Amniotic epithelial cell (primary cell): Measurements from ENCODE around the gene ZNF831.

Experiments
- DNase-seq: peaks from one replicate; pipeline ENCODE4 v3.0.0-alpha.2; 2010; ENCODE audit warnings: low read depth

Gene ZNF831

GRCh38 chr20:59217173-59217572, 53.6 kb downstream of the ZNF831 start:
- no peak for DNase-seq

- DNase-seq = peak; percentile 22
These were observed 54.2 kb downstream of the ZNF831 start for GRCh38 chr20:59217794-59218280.

DNA sequence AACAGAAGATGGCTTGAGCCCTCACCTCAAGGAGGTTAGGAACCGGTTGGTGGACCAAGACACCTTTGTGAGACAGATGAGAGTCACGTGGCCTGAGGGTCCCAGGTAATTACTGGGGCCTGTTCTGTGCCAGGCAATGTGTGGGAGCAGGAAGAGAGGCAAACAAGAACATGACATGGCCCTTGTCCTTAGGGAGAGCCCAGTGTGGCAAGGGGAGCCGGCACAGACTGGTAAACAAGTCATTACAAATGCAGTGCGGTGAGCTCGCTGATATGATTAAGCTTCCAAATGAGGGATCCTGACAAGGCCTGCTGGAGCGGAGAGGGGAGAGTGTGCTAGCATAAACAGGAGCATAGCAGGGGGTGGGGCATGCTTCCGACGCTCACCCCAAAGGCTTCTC, 55.6 kb downstream of the ZNF831 start:
- DNase-seq = peak; percentile 77

DNA sequence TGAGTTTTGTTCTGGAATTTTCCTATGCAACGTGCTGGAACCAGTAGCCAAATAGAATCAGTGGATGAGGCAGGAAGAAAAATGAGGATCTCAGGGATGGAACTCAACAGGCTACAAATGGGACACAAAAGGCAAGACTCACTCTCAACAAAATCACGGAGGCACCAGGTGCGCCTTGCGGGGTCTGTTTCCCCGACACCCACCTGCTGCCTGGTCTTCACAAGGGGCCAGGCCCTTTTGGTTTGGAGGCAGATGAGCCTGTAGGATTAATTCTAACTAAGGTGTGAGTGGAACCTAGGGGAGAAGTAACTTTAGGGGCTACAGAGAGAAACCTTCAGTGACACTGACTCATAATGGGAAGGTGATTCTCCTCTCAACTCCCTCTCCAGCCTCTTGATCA, 56.5 kb downstream of the ZNF831 start:
- no peak for DNase-seq

DNA sequence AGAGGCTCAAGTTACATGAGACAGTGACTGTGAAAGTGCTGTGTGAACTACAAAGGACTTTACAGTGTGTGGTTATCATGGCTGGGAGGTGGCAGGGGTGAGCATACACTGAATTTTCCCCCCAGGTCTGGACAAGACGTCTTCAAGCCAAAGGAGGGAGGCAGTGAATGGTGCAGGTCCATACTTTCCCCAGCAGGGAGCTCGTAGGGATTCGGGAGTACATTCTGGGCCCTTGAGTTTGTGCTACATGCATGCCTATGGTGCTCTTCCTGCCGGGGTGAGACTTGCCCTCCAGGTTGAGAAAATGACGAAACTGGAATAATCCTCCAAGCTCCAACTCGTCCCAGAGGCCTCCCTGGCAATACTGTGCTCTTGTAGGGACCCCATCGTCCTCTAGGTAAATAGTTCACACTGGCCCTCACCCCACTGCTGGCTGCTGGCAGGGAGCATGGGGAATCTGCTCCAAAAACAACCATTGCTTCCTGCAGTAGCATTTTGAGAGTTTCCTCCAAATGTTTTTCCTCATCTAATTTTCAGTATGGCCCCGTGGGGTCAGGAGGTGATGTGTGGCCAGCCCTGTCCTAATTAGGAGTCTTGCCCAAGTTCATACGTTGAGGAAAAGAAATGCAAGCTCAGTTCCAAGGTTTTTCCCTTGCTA, 57.6 kb downstream of the ZNF831 start:
- DNase-seq = no peak

- DNase-seq = no peak
These were observed 58.2 kb downstream of the ZNF831 start for GRCh38 chr20:59221707-59222252.

GRCh38 chr20:59222253-59223181, 58.9 kb downstream of the ZNF831 start:
- peak; percentile 60 for DNase-seq

DNA sequence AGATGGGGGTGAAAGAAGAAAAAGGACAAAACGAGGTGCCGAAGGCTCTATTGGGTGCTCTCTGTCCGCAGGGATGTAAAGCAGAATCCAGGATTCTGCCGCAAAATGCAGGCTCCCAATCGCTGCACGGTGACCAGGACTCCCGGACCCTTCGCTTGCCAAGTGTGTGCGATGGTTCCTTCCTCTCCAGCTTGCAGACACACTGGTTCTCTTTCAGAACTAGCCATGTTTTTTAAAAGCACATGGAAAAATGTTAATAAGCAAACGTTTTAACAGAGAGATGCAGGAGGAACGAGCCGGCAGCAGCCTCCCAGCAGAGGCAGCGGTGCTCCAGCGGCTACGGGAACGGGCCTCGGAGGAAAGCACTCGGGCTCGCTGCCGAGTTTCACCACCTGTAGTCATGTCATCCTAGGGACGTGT, 59.6 kb downstream of the ZNF831 start:
- DNase-seq = no peak

DNA sequence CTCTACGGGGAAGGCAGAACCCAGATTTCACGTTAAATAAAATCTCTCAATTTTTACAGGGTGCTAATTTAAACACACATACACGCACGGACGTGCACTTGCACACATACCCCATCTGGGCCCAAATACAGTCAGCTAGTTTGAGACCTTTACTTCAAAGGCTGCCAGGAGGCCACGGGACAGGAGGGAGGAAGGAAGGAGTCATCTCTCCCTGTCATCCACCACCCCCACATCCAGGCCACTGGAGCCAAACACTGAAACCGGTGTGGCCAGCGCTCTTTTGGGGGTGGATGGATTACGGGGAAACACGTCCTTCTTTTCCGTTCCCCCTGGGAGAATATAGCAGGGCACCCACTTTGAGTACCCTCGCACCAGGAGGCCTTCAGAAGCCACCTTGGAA, 60.1 kb downstream of the ZNF831 start:
- no peak for DNase-seq

GRCh38 chr20:59224236-59224635, 60.6 kb downstream of the ZNF831 start:
- DNase-seq = no peak

DNA sequence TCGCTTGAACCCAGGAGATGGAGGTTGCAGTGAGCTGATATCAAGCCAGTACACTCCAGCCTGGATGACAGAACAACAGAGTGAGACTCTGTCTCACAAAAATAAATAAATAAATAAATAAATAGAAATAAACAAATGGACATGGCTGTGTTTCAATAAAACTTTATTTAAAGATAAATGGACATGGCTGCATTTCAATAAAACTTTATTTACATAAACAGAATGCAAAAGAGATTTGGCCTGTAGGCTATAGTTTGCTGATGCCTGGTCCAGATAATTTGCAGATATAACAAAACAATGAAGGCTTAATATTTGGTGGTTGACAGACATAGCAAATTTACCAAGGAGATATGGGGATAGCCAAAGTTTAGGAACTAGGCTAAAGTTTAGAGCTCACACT, 66.8 kb downstream of the ZNF831 start:
- DNase-seq = no peak

DNA sequence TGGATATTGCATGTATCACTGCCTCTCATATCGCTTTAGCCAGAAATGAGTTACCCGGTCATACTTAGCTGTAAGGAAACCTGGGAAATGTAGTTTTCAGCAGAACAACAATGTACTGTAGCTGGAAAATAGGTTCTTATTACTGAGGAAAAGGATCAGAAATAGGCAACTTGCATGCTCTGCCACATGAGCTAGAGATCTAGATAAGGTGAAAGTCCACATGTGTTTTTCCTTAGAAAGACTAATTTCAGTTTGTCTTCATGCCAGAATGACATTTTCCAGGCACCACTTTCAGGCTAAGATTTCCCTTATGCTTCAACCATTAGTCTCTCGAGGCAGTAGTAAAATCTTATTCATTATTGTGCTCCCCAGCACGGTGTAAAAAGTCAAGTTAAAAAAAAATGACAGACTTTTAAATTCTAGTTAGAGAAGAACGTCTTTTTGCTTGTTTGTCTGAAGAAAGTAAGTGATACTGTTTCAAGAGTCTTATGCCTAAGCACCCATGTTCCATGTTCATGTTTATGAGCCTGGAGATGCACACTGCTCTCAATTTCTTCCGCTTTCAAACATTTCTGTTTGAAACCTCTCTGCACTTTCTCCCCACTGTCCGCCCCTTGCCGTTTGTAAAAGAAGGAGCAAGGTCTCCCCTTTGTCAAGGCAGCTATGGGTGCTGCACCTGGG, 67.6 kb downstream of the ZNF831 start:
- no peak for DNase-seq

DNA sequence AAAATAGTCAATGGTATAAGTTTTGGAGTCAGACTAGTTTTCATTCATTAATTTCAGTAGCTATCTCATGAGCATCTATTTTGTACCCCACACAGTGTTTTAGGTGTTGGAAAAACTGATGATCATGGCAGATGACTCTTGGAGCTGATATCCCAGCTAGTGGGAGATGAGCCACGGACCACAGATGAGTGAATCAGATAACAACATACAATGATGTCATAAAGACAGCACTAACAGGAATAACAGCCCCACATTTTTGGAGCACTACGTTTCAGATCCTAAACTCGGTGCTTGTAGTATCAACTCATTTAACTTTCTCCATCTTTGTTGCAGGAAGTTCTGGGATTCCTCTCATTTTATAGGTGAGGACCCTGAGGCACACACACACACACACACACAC, 69.0 kb downstream of the ZNF831 start:
- no peak for DNase-seq

GRCh38 chr20:59235226-59235625, 71.6 kb downstream of the ZNF831 start:
- DNase-seq = no peak

DNA sequence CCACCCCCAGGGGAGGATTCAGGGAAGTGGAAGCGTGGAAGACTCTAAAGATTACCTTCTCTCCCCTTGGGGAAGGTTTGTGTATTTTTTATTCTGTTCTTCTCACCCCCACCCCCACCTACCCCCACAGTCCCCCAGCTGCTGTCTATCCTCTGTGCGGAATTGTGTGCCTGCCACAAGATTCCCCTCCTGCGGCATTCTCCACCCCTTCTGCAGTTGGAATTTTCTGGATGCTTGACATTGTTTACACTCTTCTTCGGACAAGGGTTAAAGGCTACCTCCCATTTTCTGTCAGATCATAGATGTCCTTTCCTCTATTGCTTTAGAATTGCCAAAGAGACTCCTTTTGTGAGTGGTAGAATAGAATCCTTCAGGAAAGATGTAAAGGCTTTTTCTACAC, 76.4 kb downstream of the ZNF831 start:
- no peak for DNase-seq

- no peak for DNase-seq
These were observed 79.3 kb downstream of the ZNF831 start for GRCh38 chr20:59242714-59243626.

- DNase-seq = no peak
These were observed 83.2 kb downstream of the ZNF831 start for GRCh38 chr20:59246691-59247400.

GRCh38 chr20:59247731-59248684, 84.4 kb downstream of the ZNF831 start:
- DNase-seq = no peak

GRCh38 chr20:59250293-59250692, 86.7 kb downstream of the ZNF831 start:
- DNase-seq = no peak
